ENCODE results near the gene YEATS4.

The YEATS4 gene

DNA sequence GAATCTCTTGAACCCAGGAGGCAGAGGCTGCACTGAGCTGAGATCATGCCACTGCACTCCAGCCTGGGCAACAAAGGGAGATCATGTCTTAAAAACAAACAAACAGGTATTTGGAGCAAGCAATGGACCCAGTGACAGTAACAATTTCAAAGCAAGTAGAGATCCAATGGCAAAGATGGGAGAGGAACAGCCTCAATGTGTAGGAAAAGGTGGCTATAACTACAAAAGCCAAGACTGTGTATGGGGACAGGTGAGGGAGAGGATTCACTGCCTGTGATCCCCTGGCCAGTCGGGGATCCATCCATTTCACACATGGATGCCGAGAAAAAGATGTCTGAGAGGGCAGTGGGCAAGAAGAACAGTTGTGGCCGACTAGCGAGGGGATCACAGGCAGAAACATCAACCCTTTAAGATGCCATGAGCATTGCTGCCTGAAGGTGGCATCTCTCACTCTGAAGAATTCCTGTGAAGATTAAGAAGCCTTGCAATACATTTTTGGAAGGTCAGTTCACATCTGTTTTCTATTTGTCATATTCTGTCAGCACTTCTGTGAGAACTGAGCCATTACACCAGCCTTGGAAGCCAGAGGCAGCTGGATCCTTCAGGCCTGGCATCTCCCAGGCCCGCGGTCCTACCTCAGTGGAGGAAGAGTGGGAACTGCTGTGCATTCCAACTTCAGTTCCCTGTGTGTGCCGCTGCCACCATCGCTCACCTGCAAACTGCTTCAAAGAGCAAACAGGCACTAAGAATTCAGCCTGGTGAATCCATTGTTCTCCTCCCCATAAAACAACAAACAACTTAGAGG lies 56.1 kb downstream of the YEATS4 start:
- H3K4me3 ChIP-seq (ENCODE audit: control insufficient read depth, low read depth, low read length): no peak overlapping the region
- DNase-seq (ENCODE audit: low read depth): peak; percentile 87
- TF ChIP-seq, protein P1, sequence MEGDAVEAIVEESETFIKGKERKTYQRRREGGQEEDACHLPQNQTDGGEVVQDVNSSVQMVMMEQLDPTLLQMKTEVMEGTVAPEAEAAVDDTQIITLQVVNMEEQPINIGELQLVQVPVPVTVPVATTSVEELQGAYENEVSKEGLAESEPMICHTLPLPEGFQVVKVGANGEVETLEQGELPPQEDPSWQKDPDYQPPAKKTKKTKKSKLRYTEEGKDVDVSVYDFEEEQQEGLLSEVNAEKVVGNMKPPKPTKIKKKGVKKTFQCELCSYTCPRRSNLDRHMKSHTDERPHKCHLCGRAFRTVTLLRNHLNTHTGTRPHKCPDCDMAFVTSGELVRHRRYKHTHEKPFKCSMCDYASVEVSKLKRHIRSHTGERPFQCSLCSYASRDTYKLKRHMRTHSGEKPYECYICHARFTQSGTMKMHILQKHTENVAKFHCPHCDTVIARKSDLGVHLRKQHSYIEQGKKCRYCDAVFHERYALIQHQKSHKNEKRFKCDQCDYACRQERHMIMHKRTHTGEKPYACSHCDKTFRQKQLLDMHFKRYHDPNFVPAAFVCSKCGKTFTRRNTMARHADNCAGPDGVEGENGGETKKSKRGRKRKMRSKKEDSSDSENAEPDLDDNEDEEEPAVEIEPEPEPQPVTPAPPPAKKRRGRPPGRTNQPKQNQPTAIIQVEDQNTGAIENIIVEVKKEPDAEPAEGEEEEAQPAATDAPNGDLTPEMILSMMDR (IDR thresholded peaks at IDR 0.05; ENCODE audit: control insufficient read depth, insufficient read depth, low read depth, low read length, missing control alignments): peak; percentile 84

DNA sequence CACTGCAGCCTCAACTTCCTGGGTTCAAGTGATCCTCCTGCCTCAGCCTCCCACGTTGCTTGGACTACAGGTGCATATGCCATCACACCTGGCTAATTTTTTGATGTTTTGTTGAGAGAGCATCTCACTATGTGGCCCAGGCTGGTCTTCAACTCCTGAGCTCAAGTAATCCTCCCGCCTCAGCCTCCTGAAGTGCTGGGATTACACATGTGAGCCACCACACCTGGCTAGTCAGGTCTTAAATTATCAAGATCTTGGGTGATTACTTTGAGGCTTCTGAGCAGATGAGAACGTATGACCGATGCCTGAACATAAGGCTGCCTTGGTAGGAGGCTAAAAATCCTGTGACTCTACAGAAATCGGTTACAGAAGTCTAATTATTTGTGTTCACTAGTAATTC lies 57.7 kb downstream of the YEATS4 start:
- TF ChIP-seq, protein P1 (IDR thresholded peaks at IDR 0.05; ENCODE audit: control insufficient read depth, insufficient read depth, low read depth, low read length, missing control alignments): no peak
- no peak overlapping the region for H3K4me3 ChIP-seq (ENCODE audit: control insufficient read depth, low read depth, low read length)
- DNase-seq (ENCODE audit: low read depth): no peak

DNA sequence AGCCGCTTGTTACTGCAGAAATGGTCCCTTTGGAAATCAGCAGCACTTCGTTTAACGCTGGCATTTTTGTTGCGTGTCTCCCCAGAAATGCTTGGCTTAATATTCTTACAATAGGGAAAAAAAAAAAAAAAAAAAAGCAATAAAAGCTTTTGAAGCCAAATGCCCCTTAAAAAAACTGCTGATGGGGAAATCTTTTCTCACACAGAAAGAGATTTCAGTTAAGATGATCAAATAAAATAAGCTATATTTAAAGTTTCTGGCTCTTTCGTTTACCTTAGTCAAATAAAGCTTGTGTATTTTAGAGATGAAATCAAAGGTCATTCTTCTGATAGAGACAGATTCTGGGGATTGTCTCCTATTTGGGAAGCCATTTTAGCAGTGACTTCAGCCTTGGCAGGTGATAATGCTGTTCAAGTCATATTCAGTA lies 58.2 kb downstream of the YEATS4 start:
- no peak overlapping the region for H3K4me3 ChIP-seq (ENCODE audit: control insufficient read depth, low read depth, low read length)
- TF ChIP-seq, protein P1 (IDR thresholded peaks at IDR 0.05; ENCODE audit: control insufficient read depth, insufficient read depth, low read depth, low read length, missing control alignments): no peak
- no peak for DNase-seq (ENCODE audit: low read depth)

DNA sequence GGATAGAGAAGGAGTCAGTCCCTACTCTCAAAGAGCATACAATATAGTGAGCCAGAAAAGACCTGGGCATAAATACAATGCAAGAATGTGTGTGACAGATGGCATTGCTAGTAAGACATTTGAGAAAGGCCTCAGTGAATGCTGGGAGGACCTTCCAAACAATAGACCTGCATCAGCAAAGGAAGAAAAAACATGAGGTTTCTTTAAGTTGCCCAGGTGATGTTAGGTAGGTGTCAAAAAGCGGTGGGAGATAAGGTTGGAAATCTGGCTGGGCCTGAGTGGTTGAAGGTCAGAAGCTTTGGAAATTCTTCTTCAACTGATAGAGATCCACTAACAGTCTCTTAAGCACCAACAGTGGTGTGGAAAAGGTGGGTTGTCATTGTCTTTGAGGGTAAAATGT lies 60.2 kb downstream of the YEATS4 start:
- TF ChIP-seq, protein P1 (IDR thresholded peaks at IDR 0.05; ENCODE audit: control insufficient read depth, insufficient read depth, low read depth, low read length, missing control alignments): no peak
- no peak overlapping the region for H3K4me3 ChIP-seq (ENCODE audit: control insufficient read depth, low read depth, low read length)
- DNase-seq (ENCODE audit: low read depth): no peak

DNA sequence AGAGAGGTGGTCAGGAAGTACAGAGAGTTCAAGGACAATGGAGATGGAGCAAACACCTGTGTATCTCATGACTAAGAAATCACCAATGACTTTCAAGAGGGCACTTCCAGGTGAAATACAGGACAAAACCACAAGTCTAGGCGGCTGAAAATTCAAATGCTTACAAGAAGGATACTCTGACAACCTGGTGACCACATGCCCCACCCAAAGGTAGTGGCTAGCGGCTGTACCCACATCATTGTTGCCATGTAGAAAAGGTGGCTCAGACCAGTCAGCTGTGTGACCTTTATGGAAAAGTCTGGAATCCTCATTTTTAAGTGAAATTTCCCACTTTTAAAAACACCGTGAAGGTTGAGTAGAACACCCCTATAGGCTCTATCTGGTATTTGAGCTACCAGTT lies 62.0 kb downstream of the YEATS4 start:
- no peak overlapping the region for H3K4me3 ChIP-seq (ENCODE audit: control insufficient read depth, low read depth, low read length)
- TF ChIP-seq, protein P1 (IDR thresholded peaks at IDR 0.05; ENCODE audit: control insufficient read depth, insufficient read depth, low read depth, low read length, missing control alignments): no peak
- DNase-seq (ENCODE audit: low read depth): no peak

DNA sequence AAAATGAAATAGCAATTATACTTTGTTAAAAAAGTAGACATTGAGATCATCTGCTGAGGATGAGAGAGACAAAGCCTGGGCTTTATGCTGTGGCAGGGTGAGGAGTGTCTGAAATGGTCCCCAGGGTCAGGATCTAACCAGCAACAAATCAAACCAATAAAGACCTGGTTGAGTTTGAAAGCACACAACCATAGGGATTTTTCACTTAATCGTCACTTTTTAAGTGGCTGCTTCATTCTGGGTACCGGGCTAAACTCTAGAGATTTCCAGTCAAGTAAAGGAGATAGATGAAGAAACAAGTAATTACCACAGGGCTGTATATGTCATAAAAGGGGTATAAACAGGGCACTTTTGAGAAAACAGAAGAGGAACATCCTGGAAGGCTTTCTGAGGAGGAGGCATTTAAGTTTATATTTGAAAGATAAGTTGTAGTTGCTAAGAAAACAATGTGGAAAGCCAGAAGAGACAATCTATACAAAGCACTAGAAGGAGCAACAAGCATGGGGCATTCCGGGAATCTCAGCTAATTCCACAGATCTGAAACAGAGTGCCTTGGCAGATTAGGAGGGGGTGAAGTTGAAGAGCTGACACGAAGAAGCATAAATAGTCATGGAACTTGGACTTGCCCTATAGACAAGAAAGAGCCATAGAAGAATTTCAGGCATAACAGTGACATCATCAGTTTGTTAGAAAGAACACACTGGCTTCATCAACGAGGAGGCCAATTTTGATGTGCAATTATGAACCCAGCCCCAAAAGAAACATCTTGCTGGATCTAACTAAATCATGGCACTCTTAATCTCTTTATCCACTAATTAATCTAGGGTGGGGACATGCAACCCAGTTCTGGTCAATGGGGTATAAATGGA lies 63.7 kb downstream of the YEATS4 start:
- TF ChIP-seq, protein P1 (IDR thresholded peaks at IDR 0.05; ENCODE audit: control insufficient read depth, insufficient read depth, low read depth, low read length, missing control alignments): no peak
- H3K4me3 ChIP-seq (ENCODE audit: control insufficient read depth, low read depth, low read length): no peak overlapping the region
- DNase-seq (ENCODE audit: low read depth): no peak

Data from AG09309 (cell line).